Stimulated activated CD8-positive, alpha-beta memory T cell treated with anti-CD3 and anti-CD28 coated beads, Interleukin-4, amount 100 ng/mL, for 48 hours (primary cell): Measurements from ENCODE around the gene CAB39L.

Experiments used
- DNase-seq: peaks from one replicate; pipeline ENCODE4 v3.0.0-alpha.2; 2020

Gene CAB39L

DNA sequence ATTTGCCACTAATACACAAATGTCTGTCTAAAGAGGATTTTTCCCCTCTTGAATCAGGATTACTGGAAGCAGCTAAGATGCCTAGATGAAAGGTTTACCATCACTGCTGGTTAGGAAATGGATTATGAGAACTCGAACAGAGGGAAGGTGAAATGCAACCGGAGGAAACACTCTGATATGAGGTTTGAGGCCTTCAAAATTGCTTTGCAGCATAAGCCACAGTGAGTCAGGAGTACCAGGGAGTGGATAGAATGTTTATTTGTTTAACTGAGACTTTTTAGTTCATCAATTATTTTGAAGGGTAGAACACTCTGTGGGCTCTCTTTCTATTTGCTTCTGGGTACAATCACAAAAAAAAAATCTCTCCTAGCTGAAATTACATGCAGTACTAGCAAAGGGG is 178.0 kb downstream of the CAB39L start:
- DNase-seq: no peak

DNA sequence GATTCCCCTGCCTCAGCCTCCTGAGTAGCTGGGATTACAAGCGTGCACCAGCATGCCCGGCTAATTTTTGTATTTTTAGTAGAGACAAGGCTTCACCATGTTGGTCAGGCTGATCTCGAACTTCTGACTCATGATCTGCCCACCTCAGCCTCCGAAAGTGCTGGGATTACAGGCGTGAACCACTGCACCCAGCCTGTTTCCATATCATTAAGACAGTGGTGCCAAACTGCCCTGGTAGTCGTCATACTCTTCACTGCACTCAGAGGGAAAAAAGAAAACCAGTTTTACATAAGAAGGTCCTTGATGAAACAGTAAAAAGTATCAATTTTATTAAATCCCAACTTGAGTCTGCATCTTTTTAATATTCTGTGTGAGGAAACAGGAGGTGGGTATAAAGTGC is 181.2 kb downstream of the CAB39L start:
- no peak for DNase-seq

DNA sequence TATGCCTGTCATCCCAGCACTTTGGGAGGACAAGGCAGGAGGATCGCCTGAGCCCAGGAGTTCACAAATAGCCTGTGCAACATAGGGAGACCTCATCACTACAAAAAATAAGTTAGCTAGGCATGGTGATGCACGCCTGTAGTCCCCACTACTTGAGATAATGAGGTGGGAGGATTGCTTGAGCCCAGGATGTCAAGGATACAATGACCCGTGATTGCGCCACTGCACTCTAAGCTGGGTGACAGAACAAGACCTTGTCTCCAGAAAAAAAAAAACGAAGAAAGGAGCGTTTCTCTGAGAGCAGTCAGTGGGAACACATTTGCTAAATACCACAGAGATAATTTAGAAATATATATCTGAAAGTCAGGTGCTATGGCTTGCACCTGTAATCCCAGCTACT is 184.3 kb downstream of the CAB39L start:
- DNase-seq: no peak
